ENCODE data around the gene LGI2. TPM values are rescaled to one million over a fixed set of nuclear protein-coding genes. Genes with fewer than 3 reads are reported as not detected.
A peak's percentile ranks its signal among the peaks of the same experiment; 100 is the strongest.

LGI2 gene
- total and polyA plus RNA-seq, 2 of the 8 experiments (the other 6 are each of a cell fraction or from before 2014, with no cell fraction given), result 2.3 to 4.0 TPM

DNA sequence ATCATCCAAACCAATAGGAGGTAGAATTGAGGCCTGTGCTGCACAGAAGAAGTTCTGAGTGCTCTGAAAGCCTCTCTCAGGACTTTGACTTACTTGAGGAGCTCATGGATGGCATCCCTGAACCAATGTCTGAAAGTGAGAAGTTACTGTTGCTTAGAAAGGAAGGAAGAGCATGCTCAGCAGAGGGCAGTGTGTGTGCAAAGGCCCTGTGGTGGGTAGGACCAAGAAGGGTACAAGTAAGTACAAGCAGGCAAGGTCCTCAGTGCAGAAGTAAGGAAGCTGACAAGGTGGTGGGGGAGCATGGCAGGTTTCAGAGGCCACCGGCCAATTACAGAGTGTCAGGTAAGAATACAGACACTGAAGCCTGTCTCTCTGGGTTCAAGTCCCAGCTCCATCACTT lies 31.4 kb upstream of the LGI2 start:
- no peaks in the 10 kb centered on the region for H3K79me2 ChIP-seq (ENCODE audit: control insufficient read depth in 1 of 2, insufficient read depth in 2 of 2, low read length in 2 of 2)
- no peak overlapping the region for H2AK5ac ChIP-seq (ENCODE audit: low read depth, low read length)
- no peaks in the 10 kb centered on the region; the same call in 1 of the 2 replicates for H3K23me2 ChIP-seq (ENCODE audit: low read depth, low read length)

More for the DNA sequence above, 31.4 kb upstream of the LGI2 start:
- no peak for DNase-seq (ENCODE audit: low read depth in 1 of 2, low spot score in 2 of 2)
- Histone ChIP-seq H4K8ac (ENCODE audit: extremely low read depth, insufficient read depth, low read length) (no peak overlapping the region), H3K27ac (ENCODE audit: low read depth, low read length) (no peak overlapping the region), H4K5ac (ENCODE audit: insufficient read length, low read depth, low read length) (no peak overlapping the region), H3K36me3 (ENCODE audit: control insufficient read depth in 2 of 4, insufficient read depth in 4 of 4, low read length in 3 of 4) (no peaks in the 10 kb centered on the region), H2BK5ac (ENCODE audit: low read depth, low read length) (no peak overlapping the region), H3K27me3 (replicated peaks in 1 of 4; ENCODE audit: control insufficient read depth in 3 of 4, extremely low read depth in 1 of 4, insufficient read depth in 3 of 4, low read length in 3 of 4) (no peaks in the 10 kb centered on the region), H3K4me2 (ENCODE audit: insufficient read depth in 1 of 2, low read depth in 2 of 2, low read length in 2 of 2) (no peak overlapping the region), H2BK120ac (replicated peaks; ENCODE audit: low read depth, low read length) (no peak overlapping the region), H4K91ac (replicated peaks; ENCODE audit: insufficient read length, low read length) (no peak overlapping the region), H4K20me1 (replicated peaks in 1 of 2; ENCODE audit: control insufficient read depth in 1 of 2, insufficient read depth in 2 of 2, low read length in 2 of 2) (no peaks in the 10 kb centered on the region), H2BK20ac (ENCODE audit: low read length) (no peak overlapping the region), H2BK15ac (ENCODE audit: low read length) (no peak overlapping the region), H3K23ac (ENCODE audit: insufficient read length) (no peak overlapping the region), H3K4me3 (ENCODE audit: extremely low read depth in 1 of 4, insufficient read depth in 2 of 4, low read depth in 3 of 4, low read length in 4 of 4) (no peak overlapping the region), H3K14ac (ENCODE audit: insufficient read length) (no peak overlapping the region), H3K4me1 (replicated peaks in 1 of 4; ENCODE audit: control insufficient read depth in 3 of 4, insufficient read depth in 4 of 4, low read length in 3 of 4) (peaks cover 0 to 15% (median 6%) of the 10 kb centered on the region in 4 experiments; a peak in 5 of 7 replicates), H3K9me3 (ENCODE audit: insufficient read depth in 2 of 2, low read depth in 1 of 2, low read length in 1 of 2) (no peaks in the 10 kb centered on the region), H3K18ac (ENCODE audit: extremely low read depth, low read length) (no peak overlapping the region), H3K79me1 (ENCODE audit: low read depth, low read length) (no peaks in the 10 kb centered on the region), H2AFZ (ENCODE audit: low read length) (no peak overlapping the region), H2BK12ac (ENCODE audit: low read depth, low read length) (no peak overlapping the region), H3K56ac (replicated peaks; ENCODE audit: insufficient read length, low read depth, low read length) (no peak overlapping the region), H3K9ac (replicated peaks in 1 of 4; ENCODE audit: extremely low read depth in 1 of 4, low read depth in 3 of 4, low read length in 3 of 4) (no peak overlapping the region), H3K4ac (replicated peaks; ENCODE audit: insufficient read length, low read depth, low read length) (no peak overlapping the region)
- TF ChIP-seq CBX8 (IDR thresholded peaks at IDR 0.05; ENCODE audit: borderline replicate concordance, low read depth, low read length), result no peak
- TF ChIP-seq SP1 (IDR thresholded peaks at IDR 0.05; ENCODE audit: low read depth, low read length), result no peak
- peak; percentile 45; the same call in 1 of the 2 replicates for TF ChIP-seq KDM1A (IDR thresholded peaks at IDR 0.05; ENCODE audit: borderline replicate concordance, low read length)
- WGBS, 2 experiments (ENCODE audit: extremely low coverage in 1 of 2, insufficient coverage in 1 of 2, insufficient read length in 1 of 2, insufficient replicate concordance in 2 of 2, low coverage in 1 of 2, low lambda C conversion rate in 2 of 2, missing lambda C conversion rate in 1 of 2), result 100% methylated on average over 1 of the region's 1 CpG; no CpG with 5 or more reads in 1 of the 2 experiments
- ChIA-PET CTCF (ENCODE audit: partially characterized antibody) (interaction anchor here (1.4 to 1.5 kb wide), 2 partner anchors 16 to 81 kb away, joined by 4 read pairs; no protein-coding TSS in a partner anchor), POLR2A (ENCODE audit: partially characterized antibody) (no interaction called here)
- FAIRE-seq, result no peak

Measured in H1 (cell line).